HUES48 (cell line): ENCODE results near the gene VENTX.

Experiments
- H3K27ac ChIP-seq: one replicate; pipeline ENCODE4 v1.7.0; 2013; ENCODE audit warnings: low read depth, low read length, inconsistent platforms
- H3K27me3 ChIP-seq: 2 replicates; pipeline ENCODE4 v1.6.1; 2013; ENCODE audit warnings: mild to moderate bottlenecking, low read length; ENCODE audit not compliant: control insufficient read depth, insufficient read depth
- H3K36me3 ChIP-seq: 2 replicates; pipeline ENCODE4 v1.6.1; 2013; ENCODE audit warnings: low read length; ENCODE audit not compliant: control insufficient read depth, insufficient read depth
- H3K4me1 ChIP-seq: 2 replicates; pipeline ENCODE4 v1.6.1; 2013; ENCODE audit warnings: mild to moderate bottlenecking, low read length; ENCODE audit not compliant: control insufficient read depth, insufficient read depth
- H3K4me3 ChIP-seq: 2 replicates; pipeline ENCODE4 v1.5.1; 2013; ENCODE audit warnings: mild to moderate bottlenecking, low read depth, low read length
- H3K9ac ChIP-seq: 2 replicates; pipeline ENCODE4 v1.6.1; 2013; ENCODE audit warnings: mild to moderate bottlenecking, low read depth, low read length, moderate library complexity
- H3K9me3 ChIP-seq: 2 replicates; pipeline ENCODE4 v1.6.1; 2013; ENCODE audit warnings: low read length; ENCODE audit not compliant: control insufficient read depth, insufficient read depth

The VENTX gene

GRCh38 chr10:133281628-133282372 lies 44.1 kb downstream of the VENTX start:
- Histone ChIP-seq H3K4me3 (no peak overlapping the region), H3K27me3 (no peaks in the 10 kb centered on the region), H3K36me3 (peaks cover 69% of the 10 kb centered on the region), H3K9ac (no peak overlapping the region), H3K4me1 (no peaks in the 10 kb centered on the region), H3K9me3 (no peaks in the 10 kb centered on the region), H3K27ac (no peak overlapping the region)

DNA sequence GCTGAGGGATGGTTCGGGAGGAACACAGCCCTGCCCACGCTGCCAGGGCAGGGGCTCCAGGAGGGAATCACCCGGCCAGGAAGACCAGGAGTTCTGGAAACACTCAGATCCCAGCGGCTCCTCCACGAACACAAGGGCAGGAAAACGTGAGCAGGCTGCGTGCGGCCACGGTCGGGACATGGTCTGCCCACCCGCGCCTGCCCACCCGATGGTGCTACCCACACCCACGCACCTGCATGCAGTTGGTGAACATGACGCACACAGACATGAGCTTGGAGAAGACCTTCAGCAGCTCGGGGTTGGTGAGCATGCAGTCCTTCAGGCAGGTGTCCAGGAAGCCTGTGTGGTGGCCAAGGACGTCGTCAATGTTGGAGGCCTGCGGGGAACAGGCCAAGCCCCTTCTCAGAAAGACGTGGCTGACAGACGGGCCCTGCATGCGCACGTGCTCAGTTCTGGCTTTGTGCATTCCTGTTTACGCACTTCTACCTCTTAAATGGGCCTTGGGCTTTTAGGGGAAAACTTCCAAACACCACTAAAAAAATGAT lies 45.3 kb downstream of the VENTX start:
- Histone ChIP-seq H3K27ac (no peak overlapping the region), H3K36me3 (peaks cover 78% of the 10 kb centered on the region), H3K4me3 (no peak overlapping the region), H3K9ac (no peak overlapping the region), H3K9me3 (no peaks in the 10 kb centered on the region), H3K27me3 (no peaks in the 10 kb centered on the region), H3K4me1 (no peaks in the 10 kb centered on the region)

DNA sequence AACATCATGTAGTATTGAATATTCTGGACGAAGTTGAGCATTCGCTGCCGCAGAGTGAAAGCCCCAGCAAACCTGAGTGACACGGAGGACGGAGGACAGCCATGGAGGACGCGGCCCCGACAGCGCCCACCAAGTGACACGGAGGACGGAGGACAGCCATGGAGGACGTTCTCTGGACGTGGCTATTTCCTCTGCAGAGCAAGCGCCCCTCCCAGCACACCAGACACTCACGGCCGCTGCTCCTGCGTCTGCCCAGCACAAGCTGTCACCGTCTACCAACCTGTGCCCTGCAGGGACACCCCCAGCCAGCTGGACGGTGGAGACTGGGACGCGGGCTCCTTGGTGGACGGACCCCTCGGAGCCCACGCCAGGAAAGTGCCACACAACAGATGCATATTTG lies 46.3 kb downstream of the VENTX start:
- H3K36me3 ChIP-seq = peaks cover 88% of the 10 kb centered on the region
- H3K27me3 ChIP-seq = no peaks in the 10 kb centered on the region
- no peak overlapping the region for H3K4me3 ChIP-seq
- no peaks in the 10 kb centered on the region for H3K4me1 ChIP-seq
- H3K9me3 ChIP-seq = no peaks in the 10 kb centered on the region
- H3K9ac ChIP-seq = no peak overlapping the region
- no peak overlapping the region for H3K27ac ChIP-seq

DNA sequence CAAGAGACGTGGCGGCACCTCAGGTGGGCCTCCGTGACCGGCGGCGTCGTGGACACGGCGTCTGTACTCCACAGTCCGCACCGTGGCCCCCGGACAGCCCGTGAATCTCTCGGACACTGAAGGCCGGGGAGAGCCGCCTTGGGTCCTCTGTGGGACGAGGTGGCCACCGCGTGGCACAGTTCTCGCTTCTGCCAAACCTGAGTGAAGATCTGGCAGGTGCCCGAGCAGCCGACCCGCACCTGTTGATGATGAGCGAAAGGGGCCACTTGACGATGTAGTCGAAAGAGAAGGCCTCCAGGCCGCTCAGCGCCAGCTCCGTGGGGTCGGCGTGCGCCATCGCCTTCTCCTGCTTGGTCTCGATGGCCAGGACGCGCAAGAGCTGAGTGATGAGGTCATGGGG lies 47.6 kb downstream of the VENTX start:
- no peaks in the 10 kb centered on the region for H3K9me3 ChIP-seq
- peaks cover 87% of the 10 kb centered on the region for H3K36me3 ChIP-seq
- H3K27me3 ChIP-seq = no peaks in the 10 kb centered on the region
- H3K4me1 ChIP-seq = no peaks in the 10 kb centered on the region
- H3K27ac ChIP-seq = no peak overlapping the region
- H3K9ac ChIP-seq = no peak overlapping the region
- no peak overlapping the region for H3K4me3 ChIP-seq

GRCh38 chr10:133286366-133286765 lies 48.7 kb downstream of the VENTX start:
- no peak overlapping the region for H3K4me3 ChIP-seq
- H3K36me3 ChIP-seq = peaks cover 90% of the 10 kb centered on the region
- H3K9me3 ChIP-seq = no peaks in the 10 kb centered on the region
- no peak overlapping the region for H3K27ac ChIP-seq
- no peaks in the 10 kb centered on the region for H3K4me1 ChIP-seq
- no peak overlapping the region for H3K9ac ChIP-seq
- no peaks in the 10 kb centered on the region for H3K27me3 ChIP-seq

DNA sequence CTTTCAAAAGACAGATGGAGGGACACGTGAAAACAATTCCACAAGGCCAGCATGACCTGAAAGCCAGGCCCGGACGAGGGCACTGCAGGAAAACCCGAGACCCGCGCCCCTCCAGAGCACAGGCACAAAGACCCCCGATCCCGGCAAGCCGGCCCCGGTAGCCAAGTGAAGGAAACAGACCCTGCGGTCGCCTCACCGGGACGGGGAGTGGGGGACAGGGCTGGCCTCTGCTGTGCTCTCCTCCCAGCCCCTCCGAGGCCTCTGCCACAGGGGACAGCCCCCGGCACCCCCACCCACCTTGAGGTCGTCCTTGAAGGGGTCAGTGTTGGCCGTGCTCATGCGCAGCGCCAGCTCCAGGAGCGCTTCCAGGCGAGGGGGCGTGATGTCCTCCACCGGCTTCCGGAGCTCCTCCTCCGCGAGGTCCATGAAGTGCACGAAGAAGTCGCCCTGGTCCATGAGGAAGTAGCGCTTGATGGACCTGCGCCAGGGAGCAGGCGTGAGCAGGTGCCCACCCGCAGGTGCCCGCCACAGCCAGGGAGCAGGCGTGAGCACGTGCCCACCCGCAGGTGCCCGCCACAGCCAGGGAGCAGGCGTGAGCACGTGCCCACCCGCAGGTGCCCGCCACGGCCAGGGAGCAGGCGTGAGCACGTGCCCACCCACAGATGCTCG lies 50.3 kb downstream of the VENTX start:
- Histone ChIP-seq H3K9ac (no peak overlapping the region), H3K4me3 (no peak overlapping the region), H3K27me3 (no peaks in the 10 kb centered on the region), H3K27ac (no peak overlapping the region), H3K9me3 (no peaks in the 10 kb centered on the region), H3K4me1 (no peaks in the 10 kb centered on the region), H3K36me3 (peaks cover 84% of the 10 kb centered on the region)

DNA sequence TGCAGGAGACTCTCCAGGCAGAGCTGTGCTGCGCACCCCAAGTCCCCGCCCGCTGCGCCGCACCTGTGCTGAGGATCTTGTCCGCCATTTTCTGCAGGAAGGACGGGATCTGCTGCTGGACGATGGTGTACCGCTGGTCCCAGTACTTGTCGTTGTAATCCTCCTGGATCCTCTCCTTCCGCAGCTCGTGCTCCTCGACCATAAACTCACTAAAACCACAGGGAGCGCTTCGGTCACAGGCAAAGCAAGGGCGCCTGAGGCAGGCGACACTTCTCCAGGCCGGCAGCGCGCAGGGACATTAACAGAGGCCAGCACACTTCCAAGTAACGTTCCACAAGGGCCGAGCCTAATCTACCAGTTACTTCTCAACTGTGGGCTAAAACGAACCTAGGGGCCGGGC lies 52.1 kb downstream of the VENTX start:
- Histone ChIP-seq H3K4me1 (no peaks in the 10 kb centered on the region), H3K9me3 (no peaks in the 10 kb centered on the region), H3K27ac (no peak overlapping the region), H3K36me3 (peaks cover 83% of the 10 kb centered on the region), H3K27me3 (no peaks in the 10 kb centered on the region), H3K9ac (no peak overlapping the region), H3K4me3 (no peak overlapping the region)
